HFFc6 (cell line): ENCODE results near the gene PSD2. TPM values are rescaled to one million over a fixed set of nuclear protein-coding genes. Genes with fewer than 3 reads are reported as not detected.

Source experiments
- DNase-seq: peaks from one replicate; pipeline ENCODE4 v3.0.0-alpha.2; 2018
- H3K27ac Mint-ChIP-seq: 2 replicates; pipeline ENCODE4 v1.8.0; 2020; ENCODE audit warnings: mild to moderate bottlenecking, mixed read lengths
- H3K27me3 Mint-ChIP-seq: 2 replicates; pipeline ENCODE4 v1.8.0; 2021; ENCODE audit warnings: mild to moderate bottlenecking, moderate library complexity, mixed read lengths; ENCODE audit not compliant: insufficient read depth
- H3K36me3 Mint-ChIP-seq: 2 replicates; pipeline ENCODE4 v1.8.0; 2021; ENCODE audit warnings: low read depth, mixed read lengths
- H3K4me1 Mint-ChIP-seq: 2 replicates; pipeline ENCODE4 v1.8.0; 2020; ENCODE audit warnings: low read depth, mixed read lengths
- H3K4me3 Mint-ChIP-seq: 2 replicates; pipeline ENCODE4 v1.8.0; 2020; ENCODE audit warnings: mild to moderate bottlenecking, moderate library complexity, mixed read lengths
- H3K9me3 Mint-ChIP-seq: 2 replicates; pipeline ENCODE4 v1.8.0; 2020; ENCODE audit warnings: mild to moderate bottlenecking, mixed read lengths
- CTCF ChIP-seq: fragments of 200-600 bp; sonication (generic); IDR thresholded peaks from 2 replicates; pipeline ENCODE4 v1.5.0; 2021; ENCODE audit warnings: antibody characterized with exemption, mild to moderate bottlenecking
- total RNA-seq, 6 experiments: library from RNA; stranded (reverse); fragmentation: NEBNext Ultra II Directional; extraction: Animal tissue kit (Norgen Biotek cat#: 25700); gene quantifications; 2 replicates in 1 of 6; 3 replicates in 5 of 6; pipeline ENCODE4 v1.2.3, GENCODE V29; 2021

The PSD2 gene
- total RNA-seq, 6 experiments from 2014 or later: 0.02 to 0.14 (median 0.07) TPM; not detected in 1

- peaks cover 17% of the 10 kb centered on the region for H3K27me3 Mint-ChIP-seq
- no peaks in the 10 kb centered on the region for H3K9me3 Mint-ChIP-seq
- H3K27ac Mint-ChIP-seq: no peak overlapping the region
- H3K4me3 Mint-ChIP-seq: no peak overlapping the region
- no peak for TF ChIP-seq CTCF
- DNase-seq: no peak
- H3K36me3 Mint-ChIP-seq: no peaks in the 10 kb centered on the region
- H3K4me1 Mint-ChIP-seq: peaks cover 7% of the 10 kb centered on the region
Measured at GRCh38 chr5:139772089-139772791, 23.4 kb upstream of the PSD2 start.

GRCh38 chr5:139772927-139773690, 22.5 kb upstream of the PSD2 start:
- H3K27me3 Mint-ChIP-seq: peaks cover 21% of the 10 kb centered on the region
- no peaks in the 10 kb centered on the region for H3K9me3 Mint-ChIP-seq
- no peak overlapping the region for H3K27ac Mint-ChIP-seq
- TF ChIP-seq CTCF: no peak
- no peak overlapping the region for H3K4me3 Mint-ChIP-seq
- no peak for DNase-seq
- H3K4me1 Mint-ChIP-seq: peaks cover 7% of the 10 kb centered on the region
- H3K36me3 Mint-ChIP-seq: no peaks in the 10 kb centered on the region

GRCh38 chr5:139774980-139775661, 20.5 kb upstream of the PSD2 start:
- DNase-seq: peak; percentile 39
- Mint-ChIP-seq H3K4me1 (no peaks in the 10 kb centered on the region), H3K36me3 (no peaks in the 10 kb centered on the region), H3K27me3 (peaks cover 24% of the 10 kb centered on the region), H3K27ac (no peak overlapping the region), H3K9me3 (no peaks in the 10 kb centered on the region), H3K4me3 (no peak overlapping the region)
- TF ChIP-seq CTCF: peak; percentile 94

GRCh38 chr5:139775872-139776271, 19.7 kb upstream of the PSD2 start:
- Mint-ChIP-seq H3K4me1 (no peaks in the 10 kb centered on the region), H3K27me3 (peaks cover 30% of the 10 kb centered on the region), H3K9me3 (no peaks in the 10 kb centered on the region), H3K4me3 (no peak overlapping the region), H3K36me3 (no peaks in the 10 kb centered on the region), H3K27ac (no peak overlapping the region)
- no peak for DNase-seq
- TF ChIP-seq CTCF: no peak

- Mint-ChIP-seq H3K9me3 (no peaks in the 10 kb centered on the region), H3K4me3 (no peak overlapping the region), H3K36me3 (no peaks in the 10 kb centered on the region), H3K27me3 (peaks cover 31% of the 10 kb centered on the region), H3K27ac (no peak overlapping the region), H3K4me1 (no peaks in the 10 kb centered on the region)
- TF ChIP-seq CTCF: no peak
- DNase-seq: no peak
Measured at GRCh38 chr5:139776861-139777260, 18.7 kb upstream of the PSD2 start.
